Measurements from ENCODE around the gene TNFRSF1A. TPM values are rescaled to one million over a fixed set of nuclear protein-coding genes. Genes with fewer than 3 reads are reported as not detected.

Gene TNFRSF1A
- total RNA-seq, 1 experiment from 2014 or later: 95.1 TPM

- Histone ChIP-seq H3F3A (ENCODE audit: low read length, unreplicated experiment) (no peaks in the 10 kb centered on the region), H3K9ac (ENCODE audit: low read length) (no peak overlapping the region), H3K27me3 (ENCODE audit: low read length) (no peaks in the 10 kb centered on the region), H3K4me2 (ENCODE audit: low read length) (no peak overlapping the region), H4K20me1 (ENCODE audit: low read length) (no peaks in the 10 kb centered on the region), H3K79me2 (ENCODE audit: low read length) (no peaks in the 10 kb centered on the region), H3K27ac (ENCODE audit: low read length) (no peak overlapping the region), H3K9me2 (replicated peaks; ENCODE audit: low read length) (no peaks in the 10 kb centered on the region), H3K4me3 (ENCODE audit: low read length) (no peak overlapping the region), H2AFZ (ENCODE audit: low read length) (no peak overlapping the region), H3K9me3 (ENCODE audit: low read length) (no peaks in the 10 kb centered on the region), H3K36me3 (ENCODE audit: low read depth, low read length) (no peaks in the 10 kb centered on the region), H3K4me1 (ENCODE audit: insufficient read depth, low read length) (peaks cover 13% of the 10 kb centered on the region)
- DNase-seq (no peak), ATAC-seq (no peak)
- ChIA-PET CTCF (no interaction called here), POLR2A (ENCODE audit: unreplicated experiment) (interaction anchor here (0.6 to 0.7 kb wide), 2 partner anchors 11 to 114 kb away, joined by 3 read pairs; partner anchors contain the start of gene VAMP1)
- no peak for TF ChIP-seq EZH2phosphoT487 (IDR thresholded peaks at IDR 0.05; ENCODE audit: borderline replicate concordance, low read length)
- TF ChIP-seq CTCF (conservative IDR thresholded peaks at IDR 0.05; ENCODE audit: low read depth, low read length): no peak
- no peak for TF ChIP-seq EZH2 (IDR thresholded peaks at IDR 0.05; ENCODE audit: low read length, unreplicated experiment)
- BruUV-seq (replicated peaks): no TSS peak
- intact Hi-C loops (cut with micrococcal nuclease): no loop called here
Observed at GRCh38 chr12:6356374-6356820, 14.5 kb upstream of the TNFRSF1A start.

GRCh38 chr12:6355491-6356373, 13.9 kb upstream of the TNFRSF1A start:
- intact Hi-C loops (cut with micrococcal nuclease): no loop called here
- POLR2A ChIA-PET (ENCODE audit: unreplicated experiment): interaction anchor here (0.6 to 0.7 kb wide), 2 partner anchors 10 to 115 kb away, joined by 3 read pairs; partner anchors contain the start of gene VAMP1

More at GRCh38 chr12:6355491-6356373, 13.9 kb upstream of the TNFRSF1A start:
- Histone ChIP-seq H3K4me2 (ENCODE audit: low read length) (no peak overlapping the region), H3K27ac (ENCODE audit: low read length) (no peak overlapping the region), H3K4me3 (ENCODE audit: low read length) (no peak overlapping the region), H2AFZ (ENCODE audit: low read length) (no peak overlapping the region), H3K79me2 (ENCODE audit: low read length) (no peaks in the 10 kb centered on the region), H3F3A (ENCODE audit: low read length, unreplicated experiment) (no peaks in the 10 kb centered on the region), H3K27me3 (ENCODE audit: low read length) (no peaks in the 10 kb centered on the region), H3K9me3 (ENCODE audit: low read length) (no peaks in the 10 kb centered on the region), H3K9ac (ENCODE audit: low read length) (no peak overlapping the region), H3K36me3 (ENCODE audit: low read depth, low read length) (no peaks in the 10 kb centered on the region), H3K9me2 (replicated peaks; ENCODE audit: low read length) (no peaks in the 10 kb centered on the region), H3K4me1 (ENCODE audit: insufficient read depth, low read length) (peaks cover 6% of the 10 kb centered on the region; the same call in 1 of the 2 replicates), H4K20me1 (ENCODE audit: low read length) (no peaks in the 10 kb centered on the region)
- no TSS peak for BruUV-seq (replicated peaks)
- ATAC-seq (no peak), DNase-seq (no peak)
- no peak for TF ChIP-seq EZH2 (IDR thresholded peaks at IDR 0.05; ENCODE audit: low read length, unreplicated experiment)
- TF ChIP-seq CTCF (conservative IDR thresholded peaks at IDR 0.05; ENCODE audit: low read depth, low read length): peak; percentile 17; the same call in 1 of the 2 replicates
- TF ChIP-seq EZH2phosphoT487 (IDR thresholded peaks at IDR 0.05; ENCODE audit: borderline replicate concordance, low read length): no peak
- CTCF ChIA-PET: no interaction called here
